Brain microvascular endothelial cell (primary cell): ENCODE data around the gene SERTAD1.

ENCODE experiments used
- DNase-seq: peaks from one replicate; pipeline ENCODE4 v3.0.0-alpha.2; 2020
- H3K27ac ChIP-seq: fragments of 250-450 bp; sonication (Bioruptor Pico); 2 replicates; pipeline ENCODE4 v1.5.1; 2020; ENCODE audit warnings: mild to moderate bottlenecking, moderate library complexity
- H3K27me3 ChIP-seq: fragments of 250-450 bp; sonication (Bioruptor Pico); replicated peaks from 2 replicates; pipeline ENCODE4 v1.5.1; 2020; ENCODE audit warnings: mild to moderate bottlenecking
- H3K36me3 ChIP-seq: fragments of 250-450 bp; sonication (Bioruptor Pico); replicated peaks from 2 replicates; pipeline ENCODE4 v1.5.1; 2020; ENCODE audit warnings: mild to moderate bottlenecking
- H3K4me3 ChIP-seq: 2 replicates; pipeline ENCODE4 v1.5.1; 2011; ENCODE audit warnings: low read depth, mild to moderate bottlenecking, control low read depth, low read length, moderate library complexity
- CTCF ChIP-seq: IDR thresholded peaks from 2 replicates; pipeline ENCODE4 v1.5.1; 2011; ENCODE audit warnings: low read depth, mild to moderate bottlenecking, moderate library complexity, low read length, control low read depth, inconsistent platforms; ENCODE audit errors: missing control alignments
- in situ Hi-C: cut with HindIII; loops from 2 replicates; pipeline ENCODE4 v1.10.0; 2017; ENCODE audit warnings: low sequenced_read_pairs, low pct_ligation_motif_present

SERTAD1 gene

GRCh38 chr19:40444825-40445312 is 19.1 kb upstream of the SERTAD1 start:
- Histone ChIP-seq H3K27ac (peak overlapping the region; percentile 85), H3K27me3 (no peaks in the 10 kb centered on the region), H3K4me3 (peak overlapping the region; percentile 98), H3K36me3 (peaks cover 24% of the 10 kb centered on the region)
- peak; percentile 48 for TF ChIP-seq CTCF
- in situ Hi-C loops, result no loop called here
- no peak for DNase-seq

GRCh38 chr19:40444000-40444824 is 18.4 kb upstream of the SERTAD1 start, which contains the start of gene SERTAD3:
Gene SERTAD3, minus strand, starts transcription at chr19:40444335. Its CDS starts 2,255 bp downstream, at chr19:40442080.
- in situ Hi-C loops, result no loop called here
- Histone ChIP-seq H3K27me3 (no peaks in the 10 kb centered on the region), H3K27ac (peak within 1 kb of the TSS; percentile 85), H3K4me3 (peak within 1 kb of the TSS; percentile 98), H3K36me3 (peaks cover 24% of the 10 kb centered on the region)
- DNase-seq, result peak; percentile 91
- TF ChIP-seq CTCF, result no peak

- in situ Hi-C loops, result no loop called here
- Histone ChIP-seq H3K4me3 (peak overlapping the region; percentile 98), H3K27me3 (no peaks in the 10 kb centered on the region), H3K36me3 (peaks cover 24% of the 10 kb centered on the region), H3K27ac (peak overlapping the region; percentile 85)
- DNase-seq, result peak; percentile 100
- TF ChIP-seq CTCF, result no peak
Measured at GRCh38 chr19:40443131-40443999, 17.6 kb upstream of the SERTAD1 start.

- no peak for DNase-seq
- Histone ChIP-seq H3K27ac (peak overlapping the region; percentile 68), H3K4me3 (peak overlapping the region; percentile 57), H3K27me3 (no peaks in the 10 kb centered on the region), H3K36me3 (peaks cover 24% of the 10 kb centered on the region)
- in situ Hi-C loops, result no loop called here
- no peak for TF ChIP-seq CTCF
Measured at GRCh38 chr19:40442328-40443130, 16.7 kb upstream of the SERTAD1 start.

- no peak for TF ChIP-seq CTCF
- Histone ChIP-seq H3K36me3 (peaks cover 24% of the 10 kb centered on the region), H3K27me3 (no peaks in the 10 kb centered on the region), H3K27ac (no peak overlapping the region), H3K4me3 (no peak overlapping the region)
- DNase-seq, result no peak
- in situ Hi-C loops, result no loop called here
Measured at GRCh38 chr19:40441719-40442253, 16.0 kb upstream of the SERTAD1 start.
